Measurements from ENCODE around the gene ZFP14.
A peak's percentile ranks its signal among the peaks of the same experiment; 100 is the strongest.

The ZFP14 gene

DNA sequence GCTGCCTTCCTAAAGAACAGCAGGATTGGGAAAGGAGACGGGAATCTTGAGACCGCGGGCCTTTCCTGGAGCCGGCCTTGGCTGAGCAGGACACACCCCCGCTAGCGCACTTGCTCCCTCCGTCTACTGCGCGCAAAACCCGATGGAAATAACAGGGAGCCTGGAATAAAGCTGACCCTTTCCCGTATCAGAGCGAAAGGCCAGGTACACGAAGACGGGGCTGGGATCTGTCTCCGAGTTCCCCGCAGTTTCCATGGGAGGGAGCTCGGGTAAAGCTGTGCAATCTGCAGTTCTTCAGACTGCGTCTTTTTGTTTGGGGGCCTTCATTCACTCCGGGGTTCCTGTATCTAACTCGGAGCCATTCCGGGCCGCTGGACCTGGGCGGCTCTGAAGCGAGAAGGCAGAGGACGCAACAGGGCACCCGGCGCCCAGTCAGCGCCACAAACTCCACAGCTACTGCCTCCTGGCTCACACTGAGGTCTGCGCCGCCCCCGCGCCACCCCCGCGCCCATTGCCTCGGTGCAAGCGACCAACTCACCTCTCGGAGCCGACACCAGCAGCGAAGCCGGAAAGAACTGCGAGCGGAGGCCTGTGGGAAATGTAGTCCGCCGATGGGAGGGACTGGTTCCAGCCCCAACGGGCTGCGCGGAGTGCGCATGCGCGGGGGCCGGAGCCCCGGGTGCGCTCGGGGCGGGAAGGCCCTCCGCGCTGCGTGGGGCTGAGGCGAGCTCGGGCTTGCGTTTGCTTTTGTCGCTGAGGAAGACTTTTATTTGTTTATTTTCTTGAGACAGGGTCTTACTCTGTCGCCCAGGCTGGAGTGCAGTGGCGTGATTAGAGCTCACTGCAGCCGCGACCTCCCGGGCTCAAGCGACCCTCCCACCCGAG, at the start of gene ZFP14:
ZFP14 (minus strand) TSS at position 577 of the 885 bp plus-strand sequence. CDS start 11,309 bp downstream, outside the sequence.
- DNase-seq (ENCODE audit: low read depth, low spot score): peak; percentile 68
- peak within 1 kb of the TSS; percentile 72 for H3K27ac ChIP-seq

GRCh38 chr19:36423925-36424324, 44.9 kb upstream of the ZFP14 start:
- no peak overlapping the region for H3K27ac ChIP-seq
- DNase-seq (ENCODE audit: low read depth, low spot score): no peak

- no peak overlapping the region for H3K27ac ChIP-seq
- DNase-seq (ENCODE audit: low read depth, low spot score): no peak
Observed at GRCh38 chr19:36421749-36422481, 42.9 kb upstream of the ZFP14 start.

DNA sequence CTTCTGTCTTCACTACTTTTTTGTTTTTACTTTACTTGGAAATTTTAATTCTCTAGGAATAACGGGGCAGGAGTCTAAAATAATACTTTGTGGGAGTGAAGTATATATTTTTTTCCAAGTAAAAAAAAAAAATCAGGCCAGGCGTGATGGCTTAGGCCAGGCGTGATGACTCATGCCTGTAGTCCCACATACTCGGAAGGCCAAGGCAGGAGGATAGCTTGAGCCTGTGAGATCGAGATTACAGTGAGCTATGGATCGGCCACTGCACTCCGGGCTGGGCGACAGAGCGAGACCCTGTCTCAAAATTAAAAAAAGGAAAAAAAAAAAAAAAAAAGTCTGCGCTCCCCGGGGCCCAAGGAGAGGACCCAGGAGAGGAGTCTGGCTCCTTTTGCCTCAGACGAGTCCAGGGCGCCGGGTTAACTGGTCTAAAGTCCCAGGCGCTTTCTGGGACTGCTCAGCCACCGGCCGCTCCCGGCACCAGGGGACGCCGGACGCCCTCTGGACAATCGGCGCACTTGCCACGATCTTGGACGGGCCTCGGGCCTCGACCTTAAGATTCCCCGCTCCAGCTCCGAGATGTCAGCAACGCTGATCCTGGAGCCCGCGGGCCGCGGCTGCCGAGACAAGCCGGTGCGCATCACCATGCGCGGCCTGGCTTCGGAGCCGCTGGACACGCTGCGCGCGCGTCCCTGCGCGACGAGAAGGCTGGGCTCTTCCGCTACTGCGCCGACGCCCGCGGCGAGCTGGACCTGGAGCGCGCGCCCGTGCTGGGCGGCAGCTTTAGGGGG, 42.2 kb upstream of the ZFP14 start:
- DNase-seq (ENCODE audit: low read depth, low spot score): no peak
- H3K27ac ChIP-seq: no peak overlapping the region

DNA sequence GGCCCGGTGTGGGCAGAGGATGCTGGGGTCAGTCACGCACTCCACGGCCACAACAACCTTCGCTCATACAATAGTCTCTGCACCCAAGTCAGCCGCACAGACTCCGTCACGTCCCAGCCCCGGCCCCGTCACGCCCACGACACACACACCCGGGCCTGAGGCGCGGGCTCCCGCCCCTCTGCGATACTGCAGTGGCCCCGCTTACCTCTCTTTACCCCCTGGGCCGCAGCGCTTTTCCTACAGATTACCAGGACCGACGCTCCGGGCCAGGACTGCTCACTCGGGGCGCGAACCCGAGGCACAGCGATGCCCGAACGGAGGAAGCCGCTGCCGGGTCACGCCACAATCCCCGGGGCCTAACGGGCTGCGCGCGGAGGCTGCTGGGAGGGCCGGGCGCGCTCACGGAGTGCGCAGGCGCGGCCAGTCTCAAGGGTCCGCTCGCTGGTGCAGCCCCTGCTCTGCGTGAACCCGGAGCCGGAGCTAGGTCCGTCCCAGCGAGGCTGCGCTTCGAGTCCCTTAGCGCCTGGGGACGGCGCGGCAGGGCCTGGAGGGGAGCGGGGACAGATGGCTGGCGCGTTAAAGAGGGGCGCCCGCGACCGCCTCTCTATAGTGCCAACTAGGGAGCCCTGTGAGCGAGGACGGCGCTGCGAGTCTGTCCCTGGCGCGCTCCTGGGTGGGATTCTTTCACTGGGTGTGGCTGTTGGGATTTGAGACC, 39.4 kb upstream of the ZFP14 start, which contains the start of gene ZFP82:
ZFP82 (minus strand) TSS at position 358 of the 715 bp plus-strand sequence. CDS start 8,855 bp downstream, outside the sequence.
- DNase-seq (ENCODE audit: low read depth, low spot score): no peak
- H3K27ac ChIP-seq: peak within 1 kb of the TSS; percentile 52

DNA sequence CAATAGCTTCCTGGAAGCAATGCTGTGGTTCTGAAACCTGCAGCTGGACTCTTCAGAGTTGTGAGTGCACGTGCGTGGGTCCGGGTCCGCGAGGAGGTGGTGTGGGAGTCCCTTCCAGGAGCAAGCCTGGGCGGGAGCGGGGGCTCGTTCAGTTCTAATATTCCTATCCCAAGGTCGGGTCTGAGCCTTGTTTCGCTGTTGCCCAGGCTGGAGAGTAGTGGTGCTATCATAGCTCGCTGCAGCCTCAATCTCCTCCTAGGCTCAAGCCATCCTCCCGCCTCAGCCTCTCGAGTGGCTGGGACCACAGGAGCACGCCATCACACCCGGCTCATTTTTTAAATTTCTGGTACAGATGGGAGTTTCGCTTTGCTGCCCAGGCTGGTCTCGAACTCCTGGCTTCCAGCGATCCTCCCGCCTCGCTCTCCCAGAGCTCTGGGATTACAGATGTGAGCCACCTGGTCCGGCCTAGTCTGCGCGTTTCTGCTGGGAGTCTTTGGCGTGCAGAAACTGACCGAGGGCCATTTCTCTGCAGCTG, 38.8 kb upstream of the ZFP14 start:
- no peak for DNase-seq (ENCODE audit: low read depth, low spot score)
- H3K27ac ChIP-seq: peak overlapping the region; percentile 52

GRCh38 chr19:36409841-36410240, 30.8 kb upstream of the ZFP14 start:
- H3K27ac ChIP-seq: no peak overlapping the region
- DNase-seq (ENCODE audit: low read depth, low spot score): no peak

- H3K27ac ChIP-seq: no peak overlapping the region
- DNase-seq (ENCODE audit: low read depth, low spot score): no peak
Observed at GRCh38 chr19:36408101-36408500, 29.1 kb upstream of the ZFP14 start.

GRCh38 chr19:36404498-36404897, 25.5 kb upstream of the ZFP14 start:
- no peak for DNase-seq (ENCODE audit: low read depth, low spot score)
- H3K27ac ChIP-seq: no peak overlapping the region

- no peak overlapping the region for H3K27ac ChIP-seq
Observed at GRCh38 chr19:36401475-36401874, 22.5 kb upstream of the ZFP14 start.

GRCh38 chr19:36398571-36398970, 19.6 kb upstream of the ZFP14 start:
- H3K27ac ChIP-seq: no peak overlapping the region
- no peak for DNase-seq (ENCODE audit: low read depth, low spot score)

More at GRCh38 chr19:36401475-36401874, 22.5 kb upstream of the ZFP14 start:
- no peak for DNase-seq (ENCODE audit: low read depth, low spot score)

GRCh38 chr19:36392916-36393673, 14.1 kb upstream of the ZFP14 start:
- H3K27ac ChIP-seq: no peak overlapping the region
- no peak for DNase-seq (ENCODE audit: low read depth, low spot score)

DNA sequence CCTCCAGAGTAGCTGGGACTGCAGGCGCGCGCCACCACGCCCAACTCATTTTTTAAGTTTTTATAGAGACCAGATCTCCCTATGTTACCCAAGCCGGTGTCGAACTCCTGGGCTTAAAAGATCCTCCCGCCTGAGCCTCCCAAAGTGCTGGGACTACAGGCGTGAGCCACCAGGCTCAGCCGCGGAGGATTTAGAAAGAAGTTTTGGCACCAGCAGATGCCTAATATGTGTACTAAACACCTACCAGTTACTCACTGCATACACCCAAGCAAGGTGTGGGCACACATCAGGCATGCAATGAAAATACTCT, 464 bp upstream of the ZFP14 start:
- no peak for DNase-seq (ENCODE audit: low read depth, low spot score)
- H3K27ac ChIP-seq: no peak overlapping the region

DNA sequence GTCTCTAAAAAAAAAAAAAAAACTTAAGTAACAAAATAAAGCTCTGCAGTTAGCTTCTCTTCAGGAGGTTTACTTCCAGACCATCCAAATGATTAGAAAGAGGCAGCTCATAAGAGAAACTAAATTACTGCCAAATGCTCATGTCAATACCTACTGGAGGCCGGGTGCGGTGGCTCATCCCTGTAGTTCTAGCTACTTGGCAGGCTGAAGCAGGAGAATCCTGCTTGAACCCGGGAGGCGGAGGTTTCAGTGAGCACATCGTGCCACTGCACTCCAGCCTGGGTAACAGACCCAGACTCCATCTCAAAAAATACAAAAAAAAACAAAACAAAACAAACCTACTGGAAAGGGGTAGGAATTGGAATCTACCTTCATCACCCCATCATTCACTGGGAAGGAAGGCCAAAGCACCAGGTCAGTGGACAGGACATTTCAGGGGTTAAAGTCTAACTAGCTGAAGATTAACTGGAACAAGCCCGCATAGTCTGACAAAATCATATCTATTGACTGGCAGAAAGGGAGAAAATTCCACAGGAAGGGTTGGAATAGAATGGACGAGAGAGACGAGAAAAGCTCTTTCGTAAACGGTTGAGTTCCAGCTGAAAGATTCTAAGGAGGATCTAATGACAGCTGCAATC, 1.3 kb downstream of the ZFP14 start:
- DNase-seq (ENCODE audit: low read depth, low spot score): no peak
- no peak overlapping the region for H3K27ac ChIP-seq

DNA sequence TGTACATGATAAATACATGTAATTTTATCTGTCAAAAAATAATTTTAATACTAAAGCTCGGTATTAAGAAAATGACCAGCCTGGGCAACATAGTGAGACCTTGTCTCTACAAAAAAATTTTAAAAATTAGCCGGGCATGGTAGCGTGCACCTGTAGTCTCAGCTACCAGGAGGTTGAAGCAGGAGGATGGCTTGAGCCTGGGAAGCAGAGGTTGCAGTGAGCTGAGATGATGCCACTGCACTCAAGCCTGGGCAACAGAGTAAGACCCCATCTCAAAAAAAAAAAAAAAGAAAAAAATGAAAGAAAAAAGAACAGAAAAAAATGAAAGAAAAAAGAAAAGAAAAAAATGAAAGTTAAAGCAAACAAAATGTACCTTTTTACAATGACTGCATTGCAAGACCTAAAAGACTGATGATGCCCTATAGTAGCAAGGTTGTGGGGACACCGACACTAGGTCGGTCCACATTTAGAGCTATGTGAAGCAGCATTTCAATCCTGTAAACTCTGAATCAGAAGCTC, 5.3 kb downstream of the ZFP14 start:
- H3K27ac ChIP-seq: no peak overlapping the region
- no peak for DNase-seq (ENCODE audit: low read depth, low spot score)

GRCh38 chr19:36371886-36372285, 7.1 kb downstream of the ZFP14 start:
- no peak for DNase-seq (ENCODE audit: low read depth, low spot score)
- no peak overlapping the region for H3K27ac ChIP-seq

DNA sequence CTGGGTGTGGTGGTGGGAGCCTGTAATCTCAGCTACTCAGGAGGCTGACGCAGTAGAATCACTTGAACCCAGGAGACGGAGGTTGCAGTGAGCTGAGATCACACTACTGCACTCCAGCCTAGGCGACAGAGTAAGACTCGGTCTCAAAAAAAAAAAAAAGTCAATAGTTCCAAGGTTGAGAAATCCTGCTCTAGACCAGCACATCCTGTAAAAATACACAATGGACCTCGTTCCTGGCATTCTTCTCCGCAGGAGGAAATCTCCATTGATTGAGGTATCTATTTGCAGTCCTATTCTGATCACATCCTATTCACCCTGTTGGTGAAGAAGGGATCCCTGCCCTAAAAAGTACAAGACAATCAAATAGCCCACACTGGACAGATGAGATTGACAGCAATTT, 15.2 kb downstream of the ZFP14 start:
- H3K27ac ChIP-seq: no peak overlapping the region
- no peak for DNase-seq (ENCODE audit: low read depth, low spot score)

DNA sequence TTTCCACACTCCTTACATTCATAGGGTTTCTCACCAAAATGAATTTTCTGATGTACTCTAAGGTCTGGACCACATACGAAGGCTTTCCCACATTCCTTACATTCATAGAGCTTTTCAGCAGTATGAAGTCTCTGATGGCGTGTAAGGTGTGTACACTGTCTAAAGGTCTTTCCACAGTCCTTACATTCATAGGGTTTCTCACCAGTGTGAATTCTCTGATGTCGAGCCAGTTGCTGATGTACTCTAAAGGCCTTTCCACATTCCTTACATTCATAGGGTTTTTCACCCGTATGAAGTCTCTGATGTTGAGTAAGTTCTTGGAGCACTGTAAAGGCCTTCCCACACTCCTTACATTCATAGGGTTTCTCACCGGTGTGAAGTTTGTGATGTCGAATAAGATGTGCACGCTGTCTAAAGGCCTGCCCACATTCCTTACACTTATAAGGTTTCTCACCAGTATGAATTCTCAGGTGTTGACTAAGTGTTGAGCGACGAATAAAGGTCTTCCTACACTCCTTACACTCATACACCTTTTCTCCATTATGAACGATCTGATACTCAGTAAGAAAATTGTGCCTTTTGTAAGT, 38.1 kb downstream of the ZFP14 start:
- no peak for DNase-seq (ENCODE audit: low read depth, low spot score)
- H3K27ac ChIP-seq: no peak overlapping the region
